Uterus (tissue), 4 donors: ENCODE measurements around the gene BDH1. TPM values are rescaled to one million over a fixed set of nuclear protein-coding genes. Genes with fewer than 3 reads are reported as not detected.

Source experiments
- DNase-seq, 2 donors: peaks; one replicate each; pipeline ENCODE4 v3.0.0-alpha.2; 2019 to 2020
- H3K27ac ChIP-seq, 2 donors: fragments of 200-600 bp; sonication (generic); 1 replicate in 1 of 2; 2 replicates in 1 of 2; pipeline ENCODE4 v1.5.1; 2016 to 2018
- H3K27me3 ChIP-seq, 2 donors: fragments of 200-600 bp; sonication (generic); one replicate each; pipeline ENCODE4 v1.5.1; 2018 to 2019; ENCODE audit warnings: control low read depth in 1 of 2
- H3K36me3 ChIP-seq, 2 donors: fragments of 200-600 bp; sonication (generic); one replicate each; pipeline ENCODE4 v1.5.1; 2019; ENCODE audit warnings: control low read depth in 1 of 2
- H3K4me1 ChIP-seq, 2 donors: fragments of 200-600 bp; sonication (generic); one replicate each; pipeline ENCODE4 v1.5.1; 2018 to 2019; ENCODE audit warnings: control low read depth in 1 of 2
- H3K4me3 ChIP-seq, 2 donors: fragments of 200-600 bp; sonication (generic); 1 replicate in 1 of 2; 2 replicates in 1 of 2; pipeline ENCODE4 v1.5.1; 2018 to 2019; ENCODE audit warnings: mild to moderate bottlenecking in 1 of 2
- H3K9me3 ChIP-seq, 2 donors: fragments of 200-600 bp; sonication (generic); one replicate each; pipeline ENCODE4 v1.5.1; 2019; ENCODE audit warnings: control low read depth in 1 of 2
- CTCF ChIP-seq, 4 experiments: fragments of 200-600 bp in 2 of 4; fragments of 450-650 bp in 2 of 4; sonication (generic) in 2 of 4; IDR thresholded peaks; one replicate each; pipeline ENCODE4 v1.5.1; 2016 to 2019; ENCODE audit warnings: antibody characterized with exemption in 4 of 4, mild to moderate bottlenecking in 2 of 4, moderate library complexity in 1 of 4
- POLR2A ChIP-seq, 2 donors: fragments of 450-650 bp; IDR thresholded peaks; one replicate each; pipeline ENCODE4 v1.6.1; 2016; ENCODE audit warnings: antibody characterized with exemption in 2 of 2, mild to moderate bottlenecking in 1 of 2, moderate library complexity in 1 of 2
- intact Hi-C: fragments of 100-400 bp; cut with DNase I; formaldehyde crosslinking; loops from one replicate; pipeline ENCODE4 v1.15.1; 2023; ENCODE audit warnings: low total_unique reads
- total RNA-seq, 4 donors: library from RNA; depleted of rRNA in 3 of 4; stranded (reverse); fragments of >200 nt in 3 of 4; gene quantifications; one replicate each; pipeline versions ENCODE4 v1.1.0 to v1.2.4, GENCODE V29; 2014 to 2023
- donor health status: DM: yes; HTN: yes; CAD: no.

BDH1 gene
- total RNA-seq, 4 donors from 2014 or later, result 4.4 to 23.1 (median 8.6) TPM

GRCh38 chr3:197586181-197586580 lies 30.4 kb upstream of the BDH1 start:
- no peaks in the 10 kb centered on the region for H3K9me3 ChIP-seq
- H3K27ac ChIP-seq, result no peak overlapping the region
- no peaks in the 10 kb centered on the region for H3K36me3 ChIP-seq
- DNase-seq, result no peak
- intact Hi-C loops, result no loop called here
- H3K4me1 ChIP-seq, result no peaks in the 10 kb centered on the region
- H3K27me3 ChIP-seq, result no peaks in the 10 kb centered on the region
- no peak for TF ChIP-seq CTCF (IDR thresholded peaks at IDR 0.05)
- no peak for TF ChIP-seq POLR2A (IDR thresholded peaks at IDR 0.05)
- no peak overlapping the region for H3K4me3 ChIP-seq

GRCh38 chr3:197584733-197585132 lies 29.0 kb upstream of the BDH1 start:
- TF ChIP-seq POLR2A (IDR thresholded peaks at IDR 0.05) (no peak), CTCF (IDR thresholded peaks at IDR 0.05) (no peak)
- intact Hi-C loops, result no loop called here
- H3K9me3 ChIP-seq, result no peaks in the 10 kb centered on the region
- no peaks in the 10 kb centered on the region for H3K36me3 ChIP-seq
- no peak overlapping the region for H3K4me3 ChIP-seq
- H3K4me1 ChIP-seq, result no peaks in the 10 kb centered on the region
- H3K27ac ChIP-seq, result no peak overlapping the region
- no peaks in the 10 kb centered on the region for H3K27me3 ChIP-seq
- DNase-seq, result no peak

GRCh38 chr3:197583371-197583770 lies 27.6 kb upstream of the BDH1 start:
- intact Hi-C loops, result no loop called here
- Histone ChIP-seq H3K4me1 (no peaks in the 10 kb centered on the region), H3K27ac (no peak overlapping the region), H3K27me3 (no peaks in the 10 kb centered on the region), H3K36me3 (no peaks in the 10 kb centered on the region), H3K4me3 (no peak overlapping the region), H3K9me3 (no peaks in the 10 kb centered on the region)
- no peak for DNase-seq
- TF ChIP-seq CTCF (IDR thresholded peaks at IDR 0.05) (no peak), POLR2A (IDR thresholded peaks at IDR 0.05) (no peak)

GRCh38 chr3:197580253-197580691 lies 24.5 kb upstream of the BDH1 start:
- Histone ChIP-seq H3K9me3 (no peaks in the 10 kb centered on the region), H3K27me3 (no peaks in the 10 kb centered on the region), H3K4me1 (no peaks in the 10 kb centered on the region), H3K36me3 (no peaks in the 10 kb centered on the region), H3K4me3 (no peak overlapping the region), H3K27ac (no peak overlapping the region)
- intact Hi-C loops, result no loop called here
- no peak for DNase-seq
- no peak for TF ChIP-seq CTCF (IDR thresholded peaks at IDR 0.05)
- TF ChIP-seq POLR2A (IDR thresholded peaks at IDR 0.05), result no peak

GRCh38 chr3:197578376-197578775 lies 22.6 kb upstream of the BDH1 start:
- TF ChIP-seq POLR2A (IDR thresholded peaks at IDR 0.05) (no peak), CTCF (IDR thresholded peaks at IDR 0.05) (no peak)
- intact Hi-C loops, result no loop called here
- Histone ChIP-seq H3K27ac (no peak overlapping the region), H3K36me3 (no peaks in the 10 kb centered on the region), H3K9me3 (no peaks in the 10 kb centered on the region), H3K27me3 (no peaks in the 10 kb centered on the region), H3K4me3 (no peak overlapping the region), H3K4me1 (no peaks in the 10 kb centered on the region)
- no peak for DNase-seq
